NCI-H748 treated with DMSO at 0.1 percent for 48 hours (cell line): ENCODE data around the gene RAF1.
"Not testable (repeated sequence)": the region's sequence is repeated elsewhere in the genome, so short reads cannot be mapped to it uniquely, and the experiment has no call there.

Source experiments
- DNase-seq: peaks from one replicate; lab custom pipeline; 2025; lab: John Stamatoyannopoulos, UW

The RAF1 gene

DNA sequence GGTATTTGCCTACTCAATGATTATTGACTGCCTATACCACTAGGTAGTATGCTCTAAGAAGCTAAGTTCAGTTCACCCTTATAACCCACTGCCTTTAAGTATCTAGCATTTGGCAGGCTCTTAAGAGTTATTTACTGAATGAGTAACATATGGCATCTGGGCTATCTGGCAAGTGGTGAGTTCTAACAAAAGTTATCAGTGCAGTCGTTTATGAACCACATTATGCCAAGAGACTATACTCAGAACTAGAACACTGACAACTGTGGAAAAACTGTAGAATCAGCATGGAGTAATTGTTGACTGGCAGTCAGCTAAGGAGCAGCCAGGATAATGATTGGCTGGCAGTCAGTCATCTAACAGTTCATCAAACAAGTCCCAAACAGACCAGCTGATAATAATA, 25.8 kb downstream of the RAF1 start:
- DNase-seq, result no peak

DNA sequence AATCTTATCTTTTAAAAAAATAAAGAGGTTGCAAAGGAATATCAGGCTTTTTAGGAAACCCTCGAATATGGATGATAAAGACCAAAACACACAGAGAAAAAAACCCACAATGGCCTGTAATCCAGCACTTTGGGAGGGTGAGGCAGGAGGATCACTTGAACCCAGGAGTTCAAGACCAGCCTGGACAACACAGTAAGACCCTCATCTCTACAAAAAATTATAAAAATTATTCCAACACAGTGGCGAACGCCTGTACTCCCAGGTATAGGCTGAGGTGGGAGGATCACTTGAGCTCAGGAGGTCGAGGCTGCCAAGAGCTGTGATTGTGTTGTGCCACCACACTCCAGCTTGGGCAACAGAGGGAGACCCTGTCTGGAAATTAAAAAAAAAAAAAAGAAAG, 30.8 kb downstream of the RAF1 start:
- no peak for DNase-seq

DNA sequence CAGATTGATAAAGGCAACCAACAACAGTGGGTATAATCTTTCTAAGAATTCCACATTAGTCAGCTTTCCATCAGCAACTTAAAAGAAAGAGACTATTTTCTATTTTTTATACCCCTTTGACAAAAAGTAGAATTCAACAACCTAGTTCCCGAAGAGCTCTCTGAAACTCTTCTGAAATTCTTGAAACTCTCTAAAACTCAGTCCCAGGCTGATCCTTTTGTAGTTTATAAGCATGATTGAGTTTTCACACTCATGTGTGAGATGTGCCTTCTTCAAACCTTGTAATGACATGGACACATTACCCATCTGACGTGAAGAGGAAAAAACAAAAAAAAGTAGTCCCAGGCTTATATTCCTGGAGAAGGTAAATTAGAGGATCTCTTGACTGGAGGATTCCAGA, 31.4 kb downstream of the RAF1 start:
- no peak for DNase-seq

DNA sequence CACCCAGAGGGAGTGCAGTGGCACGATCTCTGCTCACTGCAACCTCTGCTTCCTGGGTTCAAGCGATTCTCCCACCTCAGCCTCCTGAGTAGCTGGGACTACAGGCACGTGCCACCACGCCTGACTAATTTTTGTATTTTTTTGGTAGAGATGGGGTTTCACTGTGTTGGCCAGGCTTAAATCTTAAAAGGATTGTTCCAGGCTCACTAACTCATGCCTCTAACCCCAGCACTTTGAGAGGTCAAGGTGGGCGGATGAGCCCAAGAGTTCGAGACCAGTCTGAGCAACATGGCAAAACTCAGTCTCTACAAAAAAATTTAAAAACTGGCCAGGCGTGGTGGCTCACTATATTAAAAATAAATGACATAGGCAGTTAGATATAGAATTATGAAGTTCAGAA, 33.1 kb downstream of the RAF1 start:
- not testable (repeated sequence) for DNase-seq

DNA sequence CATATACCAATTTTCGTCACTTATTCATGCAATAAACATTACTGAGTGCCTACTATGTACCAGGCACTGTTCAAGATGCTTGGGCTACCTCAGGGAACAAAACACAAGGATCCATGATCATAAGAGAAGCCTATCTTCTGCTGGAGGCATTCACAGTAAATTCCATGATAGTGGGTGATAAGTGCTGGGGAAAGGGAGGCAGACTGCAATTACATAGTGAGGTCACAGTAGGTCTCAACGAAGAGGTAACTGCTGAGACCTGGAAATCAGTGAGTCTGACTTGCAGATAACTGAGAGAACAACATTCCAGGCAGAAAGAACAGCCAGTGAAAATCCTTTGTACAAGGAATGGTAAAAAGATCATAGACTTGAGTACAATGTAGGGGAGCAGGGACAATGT, 33.6 kb downstream of the RAF1 start:
- DNase-seq, result no peak

DNA sequence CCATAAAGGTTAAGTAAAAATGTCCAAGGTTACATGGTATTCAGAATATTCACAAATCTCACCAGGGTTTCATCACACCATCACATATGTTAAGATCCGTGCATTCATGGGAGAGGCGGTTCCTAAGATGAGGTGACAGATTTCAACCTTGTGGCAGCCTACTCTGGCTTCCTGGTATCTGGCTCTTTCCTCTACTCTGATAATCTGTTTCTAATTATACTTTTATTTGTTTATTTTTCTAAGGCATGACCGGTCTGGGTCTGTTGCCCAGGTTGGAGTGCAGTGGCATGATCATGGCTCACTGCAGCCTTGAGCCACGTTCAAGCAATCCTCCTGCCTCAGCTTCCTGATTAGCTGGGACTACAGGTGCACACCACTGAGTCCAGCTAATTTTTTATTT, 34.4 kb downstream of the RAF1 start:
- no peak for DNase-seq

DNA sequence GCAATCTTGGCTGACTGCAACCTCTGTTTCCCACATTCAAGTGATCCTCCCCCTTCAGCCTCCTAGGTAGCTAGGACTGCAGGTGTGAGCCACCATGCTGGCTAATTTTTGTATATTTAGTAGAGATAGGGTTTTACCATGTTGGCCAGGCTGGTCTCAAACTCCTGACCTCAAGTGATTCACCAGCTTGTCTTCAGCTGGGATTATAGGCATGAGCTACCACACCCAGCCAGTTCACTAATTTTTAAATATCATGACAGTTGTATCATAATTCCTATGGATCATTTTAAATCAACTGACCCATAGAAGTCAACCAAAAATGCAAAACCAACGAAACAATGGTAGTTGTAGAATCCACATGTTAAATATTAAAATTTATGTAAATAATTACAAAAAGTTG, 35.1 kb downstream of the RAF1 start:
- DNase-seq, result no peak

DNA sequence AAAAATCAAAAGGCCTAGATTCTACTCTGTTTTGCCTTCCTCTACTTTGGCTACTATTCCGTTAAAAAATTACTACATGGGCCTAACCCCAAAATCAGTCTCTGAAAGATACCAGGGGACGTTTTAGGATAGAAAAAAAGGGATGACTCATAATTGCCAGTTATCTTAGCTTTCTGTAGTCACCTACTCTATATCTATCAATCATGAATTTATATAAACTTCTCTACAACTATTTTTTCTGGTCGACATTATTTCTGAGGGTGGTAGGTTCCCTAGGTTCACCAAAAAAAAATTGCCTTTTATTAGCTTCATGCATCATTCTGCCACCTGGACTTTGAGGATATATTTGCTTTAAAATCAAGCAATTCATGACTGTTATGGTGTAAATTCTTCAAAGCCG, 36.5 kb downstream of the RAF1 start:
- no peak for DNase-seq

DNA sequence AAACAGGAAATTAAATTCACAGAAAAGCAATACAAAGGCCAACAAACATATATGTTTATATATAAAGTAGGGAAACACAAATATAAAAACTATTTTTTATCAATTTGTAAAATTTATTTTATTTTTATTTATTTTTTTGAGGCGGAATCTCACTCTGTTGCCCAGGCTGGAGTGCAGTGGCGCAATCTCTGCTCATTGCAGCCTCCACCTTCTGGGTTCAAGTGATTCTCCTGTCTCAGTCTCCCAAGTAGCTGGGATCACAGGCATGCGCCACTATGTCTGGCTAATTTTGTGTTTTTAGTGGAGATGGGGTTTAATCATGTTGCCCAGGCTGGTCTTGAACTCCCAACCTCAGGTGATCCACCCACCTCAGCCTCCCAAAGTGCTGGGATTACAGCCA, 39.0 kb downstream of the RAF1 start:
- not testable (repeated sequence) for DNase-seq

DNA sequence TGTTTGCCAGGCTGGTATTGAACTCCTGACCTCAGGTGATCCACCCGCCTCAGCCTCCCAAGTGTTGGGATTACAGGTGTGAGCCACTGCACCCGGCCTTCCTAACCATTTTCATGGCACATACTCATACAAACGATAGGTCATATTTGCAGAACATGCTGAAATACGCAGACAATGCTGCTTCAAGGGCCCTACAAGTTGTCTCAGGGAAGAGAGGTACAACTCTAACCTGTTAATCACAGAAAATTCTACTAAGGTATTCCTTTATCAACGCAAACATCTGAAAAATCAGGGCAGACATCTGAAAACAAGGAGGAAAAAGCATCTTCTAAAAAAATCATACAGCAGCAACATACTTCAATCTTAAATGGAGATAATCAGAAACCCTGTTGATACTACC, 39.9 kb downstream of the RAF1 start:
- no peak for DNase-seq

DNA sequence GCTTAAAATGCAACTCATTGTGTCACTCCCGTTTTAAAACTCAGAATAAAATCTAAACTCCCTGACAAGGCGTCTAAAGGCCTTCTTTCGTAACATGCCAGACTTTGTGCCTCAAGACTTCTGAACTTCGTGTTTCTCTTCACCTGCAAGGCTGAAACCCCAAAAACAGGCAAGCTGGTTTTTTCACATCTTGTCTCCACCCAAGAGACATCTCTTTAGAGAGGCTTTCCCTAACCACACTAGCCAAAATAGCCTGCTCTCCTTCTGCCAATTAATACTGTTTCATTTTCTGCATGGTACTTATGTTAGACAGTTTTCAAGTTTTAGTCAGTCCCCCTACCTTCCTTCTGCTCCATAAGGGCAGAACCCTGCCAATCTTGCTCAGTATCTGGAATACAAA, 41.6 kb downstream of the RAF1 start:
- DNase-seq, result no peak

DNA sequence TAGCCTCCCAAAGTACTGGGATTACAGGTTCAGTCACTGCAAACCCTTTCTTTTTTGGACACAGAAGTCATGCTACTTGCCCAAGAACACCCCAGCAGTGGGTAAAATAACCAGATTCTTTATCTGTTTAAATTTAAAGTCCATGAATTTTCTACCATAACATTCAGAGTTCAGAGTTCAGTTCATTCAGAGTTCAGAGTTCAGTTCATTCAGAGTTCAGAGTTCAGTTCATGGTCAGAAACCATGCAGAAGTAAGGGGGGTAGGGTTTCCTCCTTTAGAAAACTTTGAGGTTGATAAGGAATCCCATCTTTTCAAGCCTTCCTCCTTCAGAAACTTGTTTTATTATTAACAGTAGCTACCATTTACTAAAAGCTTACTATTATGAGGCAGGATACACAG, 43.2 kb downstream of the RAF1 start:
- no peak for DNase-seq

DNA sequence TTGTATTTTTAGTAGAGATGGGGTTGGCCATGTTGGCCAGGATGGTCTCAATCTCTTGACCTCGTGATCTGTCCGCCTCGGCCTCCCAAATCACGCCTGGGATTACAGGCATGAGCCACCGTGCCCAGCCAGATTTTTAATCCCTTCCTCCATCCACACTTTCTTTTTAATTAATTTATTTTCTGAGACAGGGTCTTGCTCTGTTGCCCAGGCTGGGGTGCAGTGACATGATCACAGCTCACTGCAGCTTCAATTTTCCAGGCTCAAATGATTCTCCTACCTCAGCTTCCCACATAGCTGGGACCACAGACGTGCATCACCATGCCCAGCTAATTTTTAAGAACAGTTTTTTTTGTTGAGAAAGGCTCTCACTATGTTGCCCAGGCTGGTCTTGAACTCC, 43.6 kb downstream of the RAF1 start:
- DNase-seq, result no peak

DNA sequence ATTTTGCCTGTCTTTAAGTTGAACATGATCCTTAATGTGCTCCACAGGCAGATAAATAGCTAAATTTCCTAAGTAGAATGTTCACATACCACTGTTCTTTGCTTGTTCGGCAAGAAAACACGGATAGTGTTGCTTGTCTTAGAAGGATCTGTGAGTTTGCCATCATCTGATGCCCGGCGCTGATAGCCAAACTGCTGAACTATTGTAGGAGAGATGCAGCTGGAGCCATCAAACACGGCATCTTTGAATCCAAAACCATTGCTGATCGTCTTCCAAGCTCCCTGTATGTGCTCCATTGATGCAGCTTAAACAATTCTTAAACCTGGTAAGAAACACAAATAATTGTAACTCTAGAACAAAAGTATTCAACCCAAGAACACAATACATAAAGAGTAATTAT, 45.5 kb downstream of the RAF1 start:
- no peak for DNase-seq

DNA sequence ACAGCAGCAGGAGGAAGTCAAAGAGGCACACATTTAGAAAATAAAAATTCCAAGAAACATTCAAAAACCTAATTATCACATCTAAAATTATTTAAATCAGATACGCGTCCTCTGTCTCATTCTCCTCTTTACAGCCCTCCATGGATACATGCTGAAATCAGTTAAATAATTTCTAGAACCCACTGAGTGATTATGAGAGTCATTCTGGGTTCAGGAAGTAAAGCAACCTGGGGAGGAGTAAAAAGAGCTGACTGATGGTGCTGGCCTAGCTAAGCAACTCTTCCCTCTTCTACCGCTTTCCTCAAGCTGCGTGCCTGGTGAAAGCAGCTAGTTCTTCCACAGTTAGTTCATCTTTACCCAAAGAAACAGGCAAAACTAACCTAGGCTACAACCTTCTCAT, 48.7 kb downstream of the RAF1 start:
- no peak for DNase-seq

DNA sequence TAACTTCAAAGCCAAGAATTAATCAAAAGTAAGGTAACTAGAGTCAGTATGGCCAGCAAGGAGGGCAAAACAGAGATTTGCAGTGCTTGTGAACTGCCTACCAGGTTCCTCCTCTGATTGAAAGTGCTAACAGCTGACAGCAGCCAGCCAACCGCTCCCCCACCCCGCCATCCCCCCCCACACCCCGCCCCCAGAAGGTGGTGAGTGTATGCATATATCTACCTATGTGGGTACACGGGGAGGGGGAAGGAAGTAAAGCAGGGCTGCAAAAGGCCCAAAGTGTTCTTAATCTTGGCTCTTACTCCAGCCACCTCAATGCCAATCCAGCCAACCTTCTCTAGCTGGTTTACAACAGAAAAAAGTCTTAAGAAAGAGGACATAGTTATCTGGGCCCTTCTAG, 50.7 kb downstream of the RAF1 start:
- DNase-seq, result no peak

DNA sequence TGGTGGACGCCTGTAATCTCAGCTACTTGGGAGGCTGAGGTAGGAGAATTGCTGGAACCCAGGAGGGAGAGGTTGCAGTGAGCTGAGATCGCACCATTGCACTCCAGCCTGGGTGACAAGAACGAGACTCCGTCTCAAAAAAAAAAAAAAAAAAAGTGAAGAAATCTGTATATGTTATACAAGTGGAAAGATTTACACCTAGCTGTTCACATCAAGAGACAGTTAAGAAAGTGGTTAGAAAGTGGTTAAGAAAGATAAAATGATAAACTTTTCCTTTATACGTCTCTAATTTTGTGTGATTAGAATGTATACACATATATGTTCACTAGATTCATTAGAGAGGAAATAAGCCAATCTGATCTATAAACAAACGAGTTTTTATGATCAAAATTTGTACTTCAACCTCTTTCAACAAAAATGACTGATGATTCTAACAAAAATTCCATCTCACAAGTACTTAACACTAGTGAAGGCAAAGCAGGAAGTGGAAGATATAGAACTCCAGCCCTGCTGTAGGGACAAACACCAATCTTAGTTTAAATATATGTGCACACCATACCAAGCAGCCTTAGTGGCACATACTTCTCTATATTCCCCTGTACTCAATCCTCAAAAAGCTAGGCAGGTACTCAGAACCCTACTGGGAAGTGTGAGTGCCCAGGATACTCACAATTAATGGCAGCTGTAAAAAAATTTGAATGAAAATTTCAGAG, 51.2 kb downstream of the RAF1 start:
- no peak for DNase-seq

DNA sequence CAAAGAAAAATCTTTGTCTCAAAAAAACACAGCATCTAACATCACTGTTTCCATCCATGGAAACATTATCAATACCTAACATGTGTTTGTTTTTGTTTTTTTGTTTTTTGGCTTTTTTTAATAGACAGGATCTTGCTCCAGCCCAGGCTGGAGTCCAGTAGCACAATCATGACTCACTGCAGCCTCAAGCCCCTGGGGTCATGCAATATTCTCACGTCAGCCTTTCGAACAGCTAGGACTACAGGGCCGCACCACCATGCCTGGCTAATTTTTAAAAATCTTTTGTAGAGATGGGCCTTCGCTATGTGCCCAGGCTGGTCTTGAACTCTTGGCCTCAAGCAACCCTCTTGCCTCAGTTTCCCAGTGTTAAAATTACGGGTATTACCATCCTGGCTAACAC, 52.8 kb downstream of the RAF1 start:
- no peak for DNase-seq

DNA sequence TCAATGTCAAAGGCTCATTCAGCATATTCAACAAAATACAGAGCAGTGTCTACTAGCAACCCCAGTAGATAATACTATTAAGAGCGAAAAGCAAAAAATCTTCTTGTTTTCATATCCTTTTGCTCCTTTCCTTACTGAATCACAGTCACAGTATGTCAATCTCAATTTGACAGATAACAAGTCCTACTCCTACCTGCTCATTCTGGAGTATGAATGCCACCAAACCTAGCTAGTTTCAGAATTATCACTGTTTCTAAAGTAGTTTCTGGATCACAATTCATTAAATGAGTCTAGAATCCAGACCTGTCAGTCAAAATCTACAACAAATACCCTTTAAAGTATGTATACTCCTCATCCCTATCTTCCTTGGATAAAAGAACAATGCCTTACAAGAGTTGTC, 55.5 kb downstream of the RAF1 start:
- DNase-seq, result no peak

DNA sequence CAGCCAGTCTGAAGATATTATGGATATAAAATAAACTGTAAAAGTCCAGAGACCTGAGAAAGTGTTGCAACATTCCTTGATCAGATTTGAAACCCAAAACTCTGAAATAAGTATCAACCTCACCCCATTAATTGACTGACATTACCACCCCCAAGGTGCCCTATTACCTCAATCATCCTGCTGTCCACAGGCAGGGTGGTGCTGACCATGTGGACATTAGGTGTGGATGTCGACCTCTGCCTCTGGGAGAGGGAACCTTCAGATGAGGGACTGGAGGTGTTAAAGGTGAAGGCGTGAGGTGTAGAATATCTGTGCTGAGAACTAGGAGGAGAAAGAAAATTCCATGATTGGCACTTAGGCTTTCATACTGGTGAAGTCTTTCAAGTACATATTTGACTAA, 59.9 kb downstream of the RAF1 start:
- no peak for DNase-seq

DNA sequence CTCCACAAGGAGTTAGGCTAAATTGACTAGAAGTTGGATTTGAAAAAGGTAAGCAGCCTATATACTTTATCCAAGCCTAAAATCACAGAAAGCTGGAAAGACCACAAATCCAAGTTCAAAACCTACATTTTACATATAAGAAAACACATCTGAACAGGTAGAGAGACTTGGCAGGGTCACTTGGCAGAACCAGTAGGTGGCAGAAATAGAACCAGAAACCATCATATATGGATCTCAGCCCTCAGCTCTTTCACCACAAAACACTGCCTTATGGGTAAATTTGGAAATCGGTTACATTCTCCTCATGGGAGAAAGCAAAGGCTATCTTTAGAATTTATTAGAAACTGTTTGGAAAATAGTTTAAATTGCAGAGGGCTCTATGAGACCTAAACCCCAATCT, 62.8 kb downstream of the RAF1 start:
- DNase-seq, result no peak

DNA sequence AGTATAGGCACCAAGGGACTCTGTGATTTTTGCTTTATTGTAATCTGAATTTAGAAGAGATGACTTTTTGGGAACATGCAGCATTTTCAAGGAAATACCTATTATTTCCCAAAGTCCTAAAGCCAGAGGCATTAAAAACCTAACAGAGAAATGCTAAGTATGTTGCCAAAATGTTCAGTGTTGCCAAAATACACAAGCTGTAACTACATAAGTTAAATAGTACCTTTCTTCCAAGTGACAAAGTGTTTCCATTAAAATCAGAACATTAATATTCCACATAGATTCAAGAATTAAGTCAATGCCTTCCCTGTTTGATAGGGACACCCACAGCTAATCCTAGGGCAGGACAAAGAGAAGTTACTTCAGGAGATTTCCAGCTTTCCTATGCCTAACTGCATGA, 65.0 kb downstream of the RAF1 start:
- no peak for DNase-seq

DNA sequence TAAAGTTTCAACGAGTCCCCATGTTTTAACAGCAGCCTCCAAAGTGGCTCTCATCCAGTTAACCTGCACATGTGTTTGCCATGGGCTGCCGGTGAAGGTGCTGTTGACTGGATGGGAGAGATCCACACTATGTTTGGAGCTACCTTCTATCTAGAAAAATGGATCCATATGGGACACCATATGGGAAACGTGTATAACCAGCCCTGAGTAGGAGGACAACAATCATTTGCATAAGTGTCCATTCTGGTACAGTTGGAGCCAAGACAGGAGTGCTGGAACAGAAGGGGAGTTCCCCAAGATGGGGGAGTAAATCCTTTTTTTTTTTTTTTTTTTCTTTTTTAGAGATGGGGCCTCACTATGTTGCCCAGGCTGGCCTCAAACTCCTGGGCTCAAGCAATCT, 70.4 kb downstream of the RAF1 start:
- DNase-seq, result no peak

DNA sequence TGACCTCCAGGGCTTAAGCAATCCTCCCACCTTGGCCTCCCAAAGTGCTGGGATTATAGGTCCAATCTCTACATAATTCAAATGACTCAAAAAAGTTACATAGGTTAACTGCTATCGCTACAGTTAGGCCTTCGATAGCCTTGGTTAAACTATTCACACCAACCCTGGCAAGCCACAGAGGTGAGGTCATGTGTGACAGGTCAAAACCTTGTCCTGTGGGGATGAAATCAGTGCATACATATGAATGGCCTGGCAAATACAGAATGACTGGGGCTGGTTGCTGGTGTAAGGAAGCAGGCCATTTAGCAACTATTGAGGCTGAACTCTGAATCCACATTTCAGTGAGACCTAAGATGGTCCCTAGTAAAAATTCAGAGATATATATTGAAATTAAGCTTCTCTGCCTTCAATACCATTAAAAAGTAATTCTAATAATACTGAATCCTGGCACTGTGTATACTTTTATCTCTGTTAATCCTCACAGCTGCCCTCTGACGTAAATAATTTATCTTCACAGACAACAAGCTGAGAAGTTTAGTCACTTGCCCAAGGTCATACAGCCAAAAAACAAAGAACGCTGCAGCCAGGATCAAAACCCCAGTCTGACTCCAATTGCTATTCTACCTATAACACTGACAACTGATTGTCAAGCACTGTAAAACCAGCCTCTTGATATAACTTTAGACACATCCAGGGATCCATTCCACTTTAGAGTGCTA, 71.8 kb downstream of the RAF1 start:
- DNase-seq, result no peak
